Ascending aorta (tissue), 2 donors: ENCODE data around the gene KRTAP4-5. TPM values are rescaled to one million over a fixed set of nuclear protein-coding genes. Genes with fewer than 3 reads are reported as not detected.
"Not testable (repeated sequence)": the region's sequence is repeated elsewhere in the genome, so short reads cannot be mapped to it uniquely, and the experiment has no call there.

Source experiments
- DNase-seq, 2 donors: peaks; one replicate each; pipeline ENCODE4 v3.0.0-alpha.2; 2019; ENCODE audit warnings: low spot score in 2 of 2
- H3K27ac ChIP-seq, 2 donors: fragments of 200-600 bp; sonication (generic); one replicate each; pipeline ENCODE4 v1.5.1; 2016 to 2017; ENCODE audit warnings: mild to moderate bottlenecking in 1 of 2
- H3K27me3 ChIP-seq: fragments of 200-600 bp; sonication (generic); one replicate; pipeline ENCODE4 v1.5.1; 2017
- H3K36me3 ChIP-seq, 2 donors: fragments of 200-600 bp; sonication (generic); one replicate each; pipeline ENCODE4 v1.5.1; 2016
- H3K4me1 ChIP-seq, 2 donors: fragments of 200-600 bp; sonication (generic); one replicate each; pipeline ENCODE4 v1.5.1; 2016 to 2017; ENCODE audit warnings: mild to moderate bottlenecking in 1 of 2
- H3K4me3 ChIP-seq, 2 donors: fragments of 200-600 bp; sonication (generic); one replicate each; pipeline ENCODE4 v1.5.1; 2016 to 2017; ENCODE audit warnings: mild to moderate bottlenecking in 1 of 2
- H3K9me3 ChIP-seq, 2 donors: fragments of 200-600 bp; sonication (generic); one replicate each; pipeline ENCODE4 v1.5.1; 2016
- CTCF ChIP-seq, 3 experiments: fragments of 200-600 bp in 2 of 3; fragments of 450-650 bp in 1 of 3; sonication (generic) in 2 of 3; IDR thresholded peaks; one replicate each; pipeline ENCODE4 v1.5.1; 2016 to 2019; ENCODE audit warnings: antibody characterized with exemption in 3 of 3, mild to moderate bottlenecking in 1 of 3, moderate library complexity in 1 of 3
- intact Hi-C: fragments of 100-400 bp; cut with DNase I; formaldehyde crosslinking; loops from one replicate; pipeline ENCODE4 v1.15.1; 2023
- total RNA-seq: library from RNA; depleted of rRNA; stranded (reverse); fragments of >200 nt; gene quantifications from one replicate; pipeline ENCODE4 v1.1.0, GENCODE V29; 2016

Gene KRTAP4-5
- total RNA-seq, 1 donor from 2014 or later: not detected

- H3K36me3 ChIP-seq: no peaks in the 10 kb centered on the region
Measured at GRCh38 chr17:41153856-41154255, 4.2 kb upstream of the KRTAP4-5 start.

GRCh38 chr17:41151525-41151924 lies 1.9 kb upstream of the KRTAP4-5 start:
- Histone ChIP-seq H3K36me3 (no peaks in the 10 kb centered on the region), H3K4me3 (no peak overlapping the region), H3K9me3 (no peaks in the 10 kb centered on the region), H3K27me3 (no peaks in the 10 kb centered on the region), H3K27ac (no peak overlapping the region), H3K4me1 (no peaks in the 10 kb centered on the region)
- no peak for DNase-seq
- no peak for TF ChIP-seq CTCF (IDR thresholded peaks at IDR 0.05)
- intact Hi-C loops: no loop called here

More at GRCh38 chr17:41153856-41154255, 4.2 kb upstream of the KRTAP4-5 start:
- no peaks in the 10 kb centered on the region for H3K27me3 ChIP-seq
- DNase-seq: no peak
- no peak for TF ChIP-seq CTCF (IDR thresholded peaks at IDR 0.05)
- no peaks in the 10 kb centered on the region for H3K9me3 ChIP-seq
- intact Hi-C loops: no loop called here
- no peak overlapping the region for H3K27ac ChIP-seq
- no peaks in the 10 kb centered on the region for H3K4me1 ChIP-seq
- H3K4me3 ChIP-seq: no peak overlapping the region

- TF ChIP-seq CTCF (IDR thresholded peaks at IDR 0.05): no peak
- DNase-seq: no peak
- H3K4me3 ChIP-seq: no peak overlapping the region
- no peaks in the 10 kb centered on the region for H3K9me3 ChIP-seq
- H3K36me3 ChIP-seq: no peaks in the 10 kb centered on the region
- no peaks in the 10 kb centered on the region for H3K27me3 ChIP-seq
- H3K27ac ChIP-seq: no peak overlapping the region
- intact Hi-C loops: no loop called here
- no peaks in the 10 kb centered on the region for H3K4me1 ChIP-seq
Measured at GRCh38 chr17:41150026-41150425, 401 bp upstream of the KRTAP4-5 start.

- intact Hi-C loops, H3K27ac ChIP-seq, H3K36me3 ChIP-seq, H3K4me1 ChIP-seq, DNase-seq, H3K4me3 ChIP-seq, H3K27me3 ChIP-seq, H3K9me3 ChIP-seq: not testable (repeated sequence)
Measured at GRCh38 chr17:41148971-41149651, 514 bp downstream of the KRTAP4-5 start.

- no peaks in the 10 kb centered on the region for H3K27me3 ChIP-seq
- no peak overlapping the region for H3K27ac ChIP-seq
- no peak for DNase-seq
- TF ChIP-seq CTCF (IDR thresholded peaks at IDR 0.05): no peak
- H3K9me3 ChIP-seq: peaks cover 0 to 3% of the 10 kb centered on the region in 2 donors
- H3K4me1 ChIP-seq: no peaks in the 10 kb centered on the region
- intact Hi-C loops: no loop called here
- no peaks in the 10 kb centered on the region for H3K36me3 ChIP-seq
- no peak overlapping the region for H3K4me3 ChIP-seq
Measured at GRCh38 chr17:41147531-41148204, 2.0 kb downstream of the KRTAP4-5 start.

GRCh38 chr17:41145261-41145660 lies 4.4 kb downstream of the KRTAP4-5 start:
- intact Hi-C loops: no loop called here
- Histone ChIP-seq H3K4me3 (no peak overlapping the region), H3K36me3 (no peaks in the 10 kb centered on the region), H3K27ac (no peak overlapping the region), H3K27me3 (no peaks in the 10 kb centered on the region), H3K4me1 (no peaks in the 10 kb centered on the region), H3K9me3 (peaks cover 0 to 3% of the 10 kb centered on the region in 2 donors)
- no peak for TF ChIP-seq CTCF (IDR thresholded peaks at IDR 0.05)
- no peak for DNase-seq
